ELR (cell line): ENCODE results near the gene PDIA5.

ENCODE experiments used
- DNase-seq: peaks from one replicate; pipeline ENCODE4 v3.0.0-alpha.2; 2015; ENCODE audit warnings: low read depth

The PDIA5 gene

GRCh38 chr3:123119802-123120201 is 53.0 kb downstream of the PDIA5 start:
- DNase-seq: no peak

- no peak for DNase-seq
Measured at GRCh38 chr3:123120573-123120972, 53.7 kb downstream of the PDIA5 start.

DNA sequence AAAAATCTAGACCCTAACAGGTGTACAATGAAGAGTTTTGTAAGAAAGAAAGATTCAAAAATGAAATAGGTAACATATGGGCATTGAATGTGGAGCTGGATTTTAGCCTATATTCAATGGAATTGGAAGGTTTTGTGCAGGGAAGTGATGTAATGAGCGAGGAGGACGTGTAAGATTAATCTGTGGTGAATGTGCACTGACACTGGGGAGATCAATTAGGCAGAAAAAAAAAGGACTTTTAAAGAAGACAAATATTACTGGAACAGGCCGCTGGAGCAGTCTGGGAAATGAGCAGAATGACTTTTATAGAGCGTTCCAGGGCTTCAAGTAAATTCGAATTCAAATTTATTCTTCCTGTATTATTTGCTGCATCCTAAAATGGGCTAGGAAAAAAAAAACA is 55.2 kb downstream of the PDIA5 start:
- no peak for DNase-seq

DNA sequence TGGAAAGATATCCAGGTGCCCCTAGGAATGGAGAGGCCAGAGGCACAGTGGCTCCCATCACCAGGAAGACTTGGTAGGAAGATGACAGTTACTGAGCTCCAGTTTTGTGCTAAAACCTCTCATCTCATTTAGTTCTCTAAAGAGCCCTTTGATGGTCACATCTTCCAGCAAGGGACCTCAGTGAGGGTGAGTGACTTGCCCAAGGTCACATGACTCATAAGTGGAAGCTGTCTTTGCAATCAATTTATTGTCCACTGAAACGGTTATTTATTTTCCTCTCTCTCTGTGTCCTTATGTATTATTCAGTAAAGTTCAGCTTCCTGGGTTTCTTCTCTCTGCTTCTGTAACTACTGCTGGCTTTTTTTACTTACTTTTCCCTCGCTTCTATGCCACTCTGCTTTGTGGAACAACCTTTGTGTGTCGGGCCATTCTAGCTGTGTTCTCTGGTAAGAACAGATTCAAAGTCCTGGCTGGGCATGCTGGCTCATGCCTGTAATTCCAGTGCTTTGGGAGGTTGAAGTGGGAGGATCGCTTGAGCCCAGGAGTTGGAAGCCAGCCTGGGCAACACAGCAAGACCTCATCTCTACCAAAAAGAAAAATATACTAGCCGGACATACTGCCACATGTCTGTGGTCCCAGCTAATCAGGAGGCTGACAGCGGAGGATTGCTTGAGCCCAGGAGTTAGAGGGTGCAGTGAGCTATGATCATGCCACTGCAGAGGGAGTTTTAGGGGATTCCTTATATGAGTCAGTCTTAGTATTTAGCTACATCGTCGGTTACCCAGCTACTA is 55.9 kb downstream of the PDIA5 start:
- peak; percentile 21 for DNase-seq

GRCh38 chr3:123123716-123124616 is 57.1 kb downstream of the PDIA5 start:
- DNase-seq: no peak

GRCh38 chr3:123124971-123125370 is 58.1 kb downstream of the PDIA5 start:
- no peak for DNase-seq

- DNase-seq: no peak
Measured at GRCh38 chr3:123126031-123126430, 59.2 kb downstream of the PDIA5 start.

- DNase-seq: no peak
Measured at GRCh38 chr3:123126653-123127052, 59.8 kb downstream of the PDIA5 start.

DNA sequence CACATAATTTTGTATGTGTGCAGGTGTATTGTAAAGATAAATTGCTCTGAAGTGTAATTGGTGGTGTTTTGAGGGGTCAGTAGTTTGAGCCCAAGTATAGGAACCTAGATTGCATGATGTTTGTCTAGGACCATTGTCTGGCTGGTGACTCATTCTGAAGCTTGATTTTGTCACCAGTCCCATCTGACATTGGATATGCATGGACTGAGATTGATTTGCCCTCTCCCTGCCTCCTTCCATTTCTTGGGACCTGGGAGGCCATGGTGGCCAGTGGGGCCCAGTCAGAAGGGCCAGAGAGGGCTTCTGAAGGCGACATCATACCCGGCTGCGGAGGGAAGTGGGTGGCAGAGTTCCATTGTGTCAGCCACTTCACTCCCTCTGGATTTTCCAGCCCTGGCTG is 62.3 kb downstream of the PDIA5 start:
- DNase-seq: no peak

- no peak for DNase-seq
Measured at GRCh38 chr3:123129532-123129931, 62.7 kb downstream of the PDIA5 start.

GRCh38 chr3:123130079-123130750 is 63.4 kb downstream of the PDIA5 start:
- DNase-seq: no peak

DNA sequence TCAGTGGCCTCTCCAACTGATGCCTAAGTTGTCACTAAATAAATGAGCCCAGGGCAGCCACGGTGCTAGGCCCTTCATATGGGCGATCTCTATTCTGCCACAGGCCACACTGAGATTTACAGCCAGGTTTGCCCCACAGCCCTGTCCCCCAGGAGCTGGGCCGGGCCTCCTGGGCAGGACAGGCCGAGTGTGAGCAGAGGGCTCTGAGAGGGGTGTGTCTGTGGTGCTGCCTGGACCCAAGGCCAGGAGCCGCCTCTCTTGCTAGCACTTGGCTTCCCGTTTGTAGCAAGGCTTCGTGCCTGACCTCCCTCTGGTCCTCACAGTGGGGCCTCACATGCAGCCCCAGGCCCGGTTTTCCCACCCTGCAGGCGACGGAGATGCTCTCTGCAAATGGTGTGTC is 67.8 kb downstream of the PDIA5 start:
- DNase-seq: no peak

DNA sequence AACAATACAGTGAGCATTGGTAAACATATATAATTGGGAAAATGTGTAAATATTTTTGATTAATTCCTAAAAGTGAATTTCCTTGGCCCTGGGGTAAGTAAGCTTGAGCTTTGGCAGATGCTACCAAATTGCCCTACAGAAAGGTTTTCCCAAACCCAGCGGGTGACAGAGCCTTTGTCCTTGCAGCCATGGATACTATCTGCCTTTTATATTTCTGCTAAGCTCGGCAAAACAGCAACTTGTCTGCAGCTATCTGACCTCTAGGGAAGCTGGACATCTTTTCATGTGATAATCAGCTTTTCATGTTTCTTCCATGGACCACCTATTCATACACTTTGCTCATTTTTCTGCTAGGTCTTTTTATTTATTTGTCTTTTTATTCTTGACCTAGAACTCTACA is 70.2 kb downstream of the PDIA5 start:
- no peak for DNase-seq

DNA sequence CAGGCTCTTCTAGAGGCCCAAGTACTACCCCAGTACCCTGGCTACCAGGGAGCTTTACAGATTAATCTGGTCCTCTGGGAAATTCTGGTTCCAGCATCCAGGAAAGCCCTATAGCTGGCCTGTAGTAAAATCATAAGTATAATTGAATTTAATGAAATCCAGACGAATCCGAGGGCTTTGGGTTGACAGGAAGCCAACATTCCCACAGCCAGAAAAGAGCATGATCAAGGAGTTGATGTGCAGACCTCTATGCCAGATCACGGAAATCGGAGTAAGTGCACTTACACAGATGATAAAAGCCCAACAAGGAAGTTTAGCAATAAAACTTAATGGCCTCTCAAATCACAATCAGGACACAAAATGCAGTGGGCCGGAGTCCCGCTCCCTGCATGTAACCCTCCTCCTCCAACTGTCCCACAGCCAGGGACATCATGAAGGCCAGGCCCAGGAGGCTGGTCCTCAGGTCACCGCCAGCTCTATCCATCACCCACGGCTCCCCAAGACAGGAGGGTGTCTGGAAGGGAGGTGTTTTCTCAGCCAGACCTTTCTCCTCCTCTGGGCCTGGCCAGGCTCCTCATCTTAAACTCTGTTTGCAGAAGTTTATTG is 72.1 kb downstream of the PDIA5 start:
- no peak for DNase-seq

DNA sequence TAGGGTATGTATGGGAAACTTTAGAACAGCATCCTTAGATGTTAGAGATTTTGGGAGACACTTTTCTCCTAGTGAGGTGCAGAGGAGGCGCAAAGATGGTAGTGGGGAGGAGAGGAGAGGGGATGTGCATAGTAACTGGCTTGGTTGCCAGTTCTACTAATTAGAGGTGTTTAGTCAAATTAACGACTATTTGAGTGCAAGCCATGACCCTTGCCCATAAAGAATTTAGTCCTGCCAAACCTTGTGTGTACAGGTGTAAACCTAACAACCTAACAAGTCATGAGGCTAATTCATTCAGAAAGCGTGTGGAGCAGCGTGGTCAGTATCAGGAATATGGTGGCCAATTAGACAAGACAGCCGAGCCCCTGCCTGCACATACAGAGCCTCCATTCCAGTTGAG is 72.7 kb downstream of the PDIA5 start:
- no peak for DNase-seq

DNA sequence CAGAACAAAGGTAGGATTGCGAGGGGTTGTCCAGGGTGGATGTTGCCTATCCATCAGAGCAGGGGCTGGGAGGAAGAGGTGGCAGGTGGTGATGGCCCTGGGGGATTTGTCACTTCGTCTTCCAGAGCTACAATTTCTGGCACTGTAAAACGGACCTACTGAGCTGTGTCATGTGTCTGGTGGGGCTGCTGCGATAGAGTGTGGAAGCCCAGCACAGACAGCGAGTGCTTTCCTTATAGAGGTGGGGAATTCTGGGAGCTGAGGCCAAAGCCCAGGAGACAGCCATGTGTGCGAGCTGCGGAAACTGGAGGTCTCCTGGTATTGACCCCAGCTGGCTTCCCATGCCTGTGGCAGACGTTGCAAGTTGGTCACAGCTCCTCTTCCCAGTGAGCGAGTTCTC is 73.7 kb downstream of the PDIA5 start:
- DNase-seq: no peak

- no peak for DNase-seq
Measured at GRCh38 chr3:123141276-123141675, 74.5 kb downstream of the PDIA5 start.

- peak; percentile 31 for DNase-seq
Measured at GRCh38 chr3:123143669-123144411, 77.0 kb downstream of the PDIA5 start.

GRCh38 chr3:123147754-123148535 is 81.1 kb downstream of the PDIA5 start:
- DNase-seq: no peak

DNA sequence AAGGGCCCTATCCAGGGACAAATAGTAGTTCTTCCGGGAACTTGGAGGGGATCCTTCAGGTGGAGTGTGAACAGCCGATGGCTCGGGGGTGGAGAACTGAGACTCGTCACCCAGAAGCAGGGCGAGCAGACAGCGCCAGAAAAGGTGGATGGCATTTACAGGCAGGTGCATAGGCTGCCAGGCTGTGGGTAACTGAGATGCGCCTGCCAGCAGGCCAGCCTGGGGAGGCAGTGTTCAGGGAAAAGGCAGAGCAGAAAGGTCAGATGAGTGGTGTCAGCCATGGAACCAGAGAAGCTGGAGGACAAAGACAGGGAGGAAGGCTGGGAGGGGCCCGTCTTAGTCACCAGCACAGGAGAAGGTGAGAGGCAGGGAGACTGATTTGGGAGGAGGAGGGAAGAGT is 81.9 kb downstream of the PDIA5 start:
- no peak for DNase-seq

- no peak for DNase-seq
Measured at GRCh38 chr3:123149525-123149924, 82.7 kb downstream of the PDIA5 start.
